SU-DHL-6 (cell line): ENCODE measurements around the gene MEI4.

Source experiments
- H2AFZ ChIP-seq: fragments of 200-600 bp; sonication (generic); 2 replicates; pipeline ENCODE4 v1.6.1; 2014; ENCODE audit warnings: low read depth, mild to moderate bottlenecking, moderate library complexity, mixed read lengths, antibody characterized with exemption, low read length; ENCODE audit not compliant: severe bottlenecking
- H3F3A ChIP-seq: fragments of 200-600 bp; shearing (Covaris generic); 2 replicates; pipeline ENCODE4 v1.6.0; 2016; ENCODE audit warnings: antibody characterized with exemption, mild to moderate bottlenecking; ENCODE audit not compliant: insufficient read depth
- H3K27ac ChIP-seq: fragments of 200-600 bp; sonication (generic); 2 replicates; pipeline ENCODE4 v1.5.1; 2016; ENCODE audit warnings: low read depth, mild to moderate bottlenecking, low read length, moderate library complexity, mixed read lengths
- H3K27me3 ChIP-seq: fragments of 200-600 bp; sonication (generic), shearing (Covaris generic); 2 replicates; pipeline ENCODE4 v1.6.0; 2014; ENCODE audit warnings: mild to moderate bottlenecking, low read length
- H3K36me3 ChIP-seq: fragments of 200-600 bp; sonication (generic); 2 replicates; pipeline ENCODE4 v1.6.1; 2014; ENCODE audit warnings: mild to moderate bottlenecking, low read length, mixed read lengths
- H3K4me2 ChIP-seq: fragments of 300-600, 200-600 bp; shearing (Covaris generic), sonication (generic); 2 replicates; pipeline ENCODE4 v1.6.0; 2014; ENCODE audit warnings: low read length, low read depth, mild to moderate bottlenecking; ENCODE audit not compliant: poor library complexity, severe bottlenecking
- H3K4me3 ChIP-seq: fragments of 200-600 bp; sonication (generic); 2 replicates; pipeline ENCODE4 v1.5.1; 2014; ENCODE audit warnings: antibody characterized with exemption, low read length, mild to moderate bottlenecking, mixed read lengths; ENCODE audit not compliant: insufficient read depth, poor library complexity, severe bottlenecking
- H3K79me2 ChIP-seq: fragments of 200-600 bp; sonication (generic); 2 replicates; pipeline ENCODE4 v1.6.1; 2014; ENCODE audit warnings: mild to moderate bottlenecking, low read length, moderate library complexity; ENCODE audit not compliant: insufficient read depth
- H3K9ac ChIP-seq: fragments of 200-600 bp; sonication (generic); 2 replicates; pipeline ENCODE4 v1.7.0; 2014; ENCODE audit warnings: mild to moderate bottlenecking, low read length
- H3K9me2 ChIP-seq: fragments of 200-600 bp; sonication (generic); replicated peaks from 2 replicates; pipeline ENCODE4 v1.6.1; 2014; ENCODE audit warnings: low read length; ENCODE audit not compliant: insufficient read depth
- H3K9me3 ChIP-seq: fragments of 200-600 bp; sonication (generic); 2 replicates; pipeline ENCODE4 v1.6.1; 2014; ENCODE audit warnings: low read length, mixed read lengths; ENCODE audit not compliant: insufficient read depth
- H4K20me1 ChIP-seq: fragments of 200-600 bp; sonication (generic); 2 replicates; pipeline ENCODE4 v1.6.1; 2014; ENCODE audit warnings: low read depth, mild to moderate bottlenecking, antibody characterized with exemption, low read length, moderate library complexity, mixed read lengths
- CTCF ChIP-seq: fragments of 200-600 bp; sonication (generic); IDR thresholded peaks from one replicate; pipeline ENCODE4 v1.5.1; 2017; ENCODE audit warnings: antibody characterized with exemption, mild to moderate bottlenecking, low read length, moderate library complexity; ENCODE audit not compliant: insufficient read depth, poor library complexity, severe bottlenecking
- EZH2phosphoT487 ChIP-seq: fragments of 200-600 bp; sonication (generic), shearing (Covaris generic); conservative IDR thresholded peaks from 2 replicates; pipeline ENCODE4 v1.6.1; 2018; ENCODE audit warnings: mild to moderate bottlenecking, antibody characterized with exemption, low read length, moderate library complexity, mixed read lengths

The MEI4 gene

GRCh38 chr6:77776441-77776840 is 123.6 kb downstream of the MEI4 start:
- H3K27ac ChIP-seq, result no peak overlapping the region

GRCh38 chr6:77778527-77778926 is 125.7 kb downstream of the MEI4 start:
- H3K9me3 ChIP-seq, result no peaks in the 10 kb centered on the region
- no peaks in the 10 kb centered on the region for H4K20me1 ChIP-seq
- TF ChIP-seq CTCF (no peak), EZH2phosphoT487 (no peak)
- no peaks in the 10 kb centered on the region for H3F3A ChIP-seq
- no peak overlapping the region for H3K4me2 ChIP-seq
- H2AFZ ChIP-seq, result no peak overlapping the region
- H3K9ac ChIP-seq, result no peak overlapping the region
- H3K27ac ChIP-seq, result no peak overlapping the region
- H3K36me3 ChIP-seq, result no peaks in the 10 kb centered on the region
- no peaks in the 10 kb centered on the region for H3K79me2 ChIP-seq
- no peak overlapping the region for H3K4me3 ChIP-seq
- no peaks in the 10 kb centered on the region for H3K9me2 ChIP-seq
- H3K27me3 ChIP-seq, result no peaks in the 10 kb centered on the region

More at GRCh38 chr6:77776441-77776840, 123.6 kb downstream of the MEI4 start:
- no peak overlapping the region for H3K9ac ChIP-seq
- H3K27me3 ChIP-seq, result no peaks in the 10 kb centered on the region
- TF ChIP-seq EZH2phosphoT487 (no peak), CTCF (no peak)
- H3K9me3 ChIP-seq, result no peaks in the 10 kb centered on the region
- no peak overlapping the region for H2AFZ ChIP-seq
- H3F3A ChIP-seq, result no peaks in the 10 kb centered on the region
- no peak overlapping the region for H3K4me3 ChIP-seq
- H3K4me2 ChIP-seq, result no peak overlapping the region
- H3K9me2 ChIP-seq, result no peaks in the 10 kb centered on the region
- no peaks in the 10 kb centered on the region for H4K20me1 ChIP-seq
- H3K36me3 ChIP-seq, result no peaks in the 10 kb centered on the region
- H3K79me2 ChIP-seq, result no peaks in the 10 kb centered on the region

- Histone ChIP-seq H3K4me3 (no peak overlapping the region), H3K4me2 (no peak overlapping the region)
Observed at GRCh38 chr6:77786935-77787629, 134.2 kb downstream of the MEI4 start.

More at GRCh38 chr6:77786935-77787629, 134.2 kb downstream of the MEI4 start:
- H3K9me2 ChIP-seq, result no peaks in the 10 kb centered on the region
- H3K27me3 ChIP-seq, result no peaks in the 10 kb centered on the region
- H3K79me2 ChIP-seq, result no peaks in the 10 kb centered on the region
- no peak overlapping the region for H3K27ac ChIP-seq
- H3K36me3 ChIP-seq, result no peaks in the 10 kb centered on the region
- no peaks in the 10 kb centered on the region for H3F3A ChIP-seq
- no peak overlapping the region for H3K9ac ChIP-seq
- TF ChIP-seq EZH2phosphoT487, result no peak
- no peak for TF ChIP-seq CTCF
- no peaks in the 10 kb centered on the region for H4K20me1 ChIP-seq
- no peaks in the 10 kb centered on the region for H3K9me3 ChIP-seq
- no peak overlapping the region for H2AFZ ChIP-seq
